ENCODE data around the gene CYTH4. TPM values are rescaled to one million over a fixed set of nuclear protein-coding genes. Genes with fewer than 3 reads are reported as not detected.
"Not testable (repeated sequence)": the region's sequence is repeated elsewhere in the genome, so short reads cannot be mapped to it uniquely, and the experiment has no call there.

The CYTH4 gene
- total RNA-seq, 1 experiment from 2014 or later: 0.15 TPM

DNA sequence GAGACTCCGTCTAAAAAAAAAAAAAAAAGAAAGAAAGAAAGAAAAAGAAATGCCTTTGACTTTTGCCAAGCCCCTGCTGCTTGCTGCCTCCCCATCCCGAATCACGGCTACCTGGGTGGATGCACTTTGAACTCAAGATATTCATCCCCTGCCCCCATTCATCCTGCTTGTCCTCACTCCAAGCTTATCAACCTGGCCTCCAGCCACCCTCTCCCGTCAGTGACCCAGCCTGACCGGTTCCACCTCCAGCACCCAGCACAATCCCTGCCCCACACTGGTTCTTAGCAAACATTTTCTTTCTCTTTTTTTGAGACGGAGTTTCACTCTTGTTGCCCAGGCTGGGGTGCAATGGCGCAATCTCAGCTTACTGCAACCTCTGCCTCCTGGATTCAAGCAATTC lies 44.4 kb downstream of the CYTH4 start (continued):
- TF ChIP-seq, protein P1, sequence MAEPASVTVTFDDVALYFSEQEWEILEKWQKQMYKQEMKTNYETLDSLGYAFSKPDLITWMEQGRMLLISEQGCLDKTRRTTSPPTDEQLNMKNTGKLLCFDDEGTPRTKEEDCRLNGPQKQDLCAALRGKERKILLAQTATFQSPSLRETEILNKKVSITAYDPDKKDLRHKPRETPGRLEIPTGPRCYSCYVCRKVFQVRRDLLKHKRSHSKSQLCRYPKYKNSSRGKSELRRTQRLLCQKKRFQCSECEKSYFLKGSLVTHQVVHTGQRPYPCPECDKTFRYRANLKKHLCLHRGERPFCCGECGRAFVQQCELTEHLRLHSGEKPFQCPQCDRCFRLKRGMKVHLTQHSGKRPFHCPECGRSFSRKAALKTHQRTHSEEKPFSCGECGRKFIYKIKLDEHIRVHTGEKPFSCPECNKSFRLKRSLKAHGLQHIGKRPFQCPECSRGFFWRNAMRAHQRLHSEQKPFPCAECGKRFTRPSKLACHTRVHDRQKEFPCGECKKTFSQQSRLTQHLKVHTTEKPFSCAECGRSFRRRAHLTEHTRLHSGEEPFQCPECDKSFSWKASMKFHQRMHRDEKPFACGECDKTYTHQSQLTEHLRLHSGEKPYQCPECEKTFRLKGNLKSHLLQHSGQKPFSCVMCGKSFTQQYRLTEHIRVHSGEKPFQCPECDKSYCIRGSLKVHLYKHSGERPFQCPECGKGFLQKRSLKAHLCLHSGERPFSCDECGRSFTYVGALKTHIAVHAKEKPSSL (CRISPR knock-in tag; conservative IDR thresholded peaks at IDR 0.05): no peak
- TF ChIP-seq ZNF671 (CRISPR knock-in tag; IDR thresholded peaks at IDR 0.05): no peak
- TF ChIP-seq, protein P2, sequence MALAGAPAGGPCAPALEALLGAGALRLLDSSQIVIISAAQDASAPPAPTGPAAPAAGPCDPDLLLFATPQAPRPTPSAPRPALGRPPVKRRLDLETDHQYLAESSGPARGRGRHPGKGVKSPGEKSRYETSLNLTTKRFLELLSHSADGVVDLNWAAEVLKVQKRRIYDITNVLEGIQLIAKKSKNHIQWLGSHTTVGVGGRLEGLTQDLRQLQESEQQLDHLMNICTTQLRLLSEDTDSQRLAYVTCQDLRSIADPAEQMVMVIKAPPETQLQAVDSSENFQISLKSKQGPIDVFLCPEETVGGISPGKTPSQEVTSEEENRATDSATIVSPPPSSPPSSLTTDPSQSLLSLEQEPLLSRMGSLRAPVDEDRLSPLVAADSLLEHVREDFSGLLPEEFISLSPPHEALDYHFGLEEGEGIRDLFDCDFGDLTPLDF (CRISPR knock-in tag; IDR thresholded peaks at IDR 0.05): no peak
- TF ChIP-seq FOXP1 (CRISPR knock-in tag; IDR thresholded peaks at IDR 0.05; ENCODE audit: borderline replicate concordance): no peak
- TF ChIP-seq SMAD3 (CRISPR knock-in tag; IDR thresholded peaks at IDR 0.05; ENCODE audit: borderline replicate concordance): no peak
- TF ChIP-seq, protein P3, sequence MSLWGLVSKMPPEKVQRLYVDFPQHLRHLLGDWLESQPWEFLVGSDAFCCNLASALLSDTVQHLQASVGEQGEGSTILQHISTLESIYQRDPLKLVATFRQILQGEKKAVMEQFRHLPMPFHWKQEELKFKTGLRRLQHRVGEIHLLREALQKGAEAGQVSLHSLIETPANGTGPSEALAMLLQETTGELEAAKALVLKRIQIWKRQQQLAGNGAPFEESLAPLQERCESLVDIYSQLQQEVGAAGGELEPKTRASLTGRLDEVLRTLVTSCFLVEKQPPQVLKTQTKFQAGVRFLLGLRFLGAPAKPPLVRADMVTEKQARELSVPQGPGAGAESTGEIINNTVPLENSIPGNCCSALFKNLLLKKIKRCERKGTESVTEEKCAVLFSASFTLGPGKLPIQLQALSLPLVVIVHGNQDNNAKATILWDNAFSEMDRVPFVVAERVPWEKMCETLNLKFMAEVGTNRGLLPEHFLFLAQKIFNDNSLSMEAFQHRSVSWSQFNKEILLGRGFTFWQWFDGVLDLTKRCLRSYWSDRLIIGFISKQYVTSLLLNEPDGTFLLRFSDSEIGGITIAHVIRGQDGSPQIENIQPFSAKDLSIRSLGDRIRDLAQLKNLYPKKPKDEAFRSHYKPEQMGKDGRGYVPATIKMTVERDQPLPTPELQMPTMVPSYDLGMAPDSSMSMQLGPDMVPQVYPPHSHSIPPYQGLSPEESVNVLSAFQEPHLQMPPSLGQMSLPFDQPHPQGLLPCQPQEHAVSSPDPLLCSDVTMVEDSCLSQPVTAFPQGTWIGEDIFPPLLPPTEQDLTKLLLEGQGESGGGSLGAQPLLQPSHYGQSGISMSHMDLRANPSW (CRISPR knock-in tag; conservative IDR thresholded peaks at IDR 0.05; ENCODE audit: low read depth): no peak

DNA sequence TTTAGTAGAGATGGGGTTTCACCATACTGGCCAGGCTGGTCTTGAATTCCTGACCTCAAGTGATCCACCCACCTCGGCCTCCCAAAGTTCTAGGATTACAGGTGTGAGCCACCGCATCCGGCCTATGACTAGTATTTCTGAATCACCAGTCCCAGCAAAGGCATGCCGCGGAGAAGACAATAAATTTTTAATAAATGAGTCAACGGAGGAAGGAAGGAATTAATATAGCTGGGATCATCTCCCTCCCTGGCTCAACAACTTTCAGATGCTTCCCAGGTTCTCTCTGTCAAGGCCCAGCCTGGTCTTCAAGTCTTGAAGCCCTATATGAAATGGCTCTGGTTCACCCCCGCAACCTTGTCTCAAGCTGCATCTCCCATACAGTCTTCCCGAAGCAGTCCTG lies 45.7 kb downstream of the CYTH4 start:
- no peak for DNase-seq (ENCODE audit: low spot score)
- ChIA-PET CTCF (interaction anchor here (0.7 to 1.2 kb wide), 5 partner anchors 10 to 158 kb away, joined by 3 to 4 read pairs (median 3); no protein-coding TSS in a partner anchor), POLR2A (no interaction called here)
- ATAC-seq: no peak
- Mint-ChIP-seq H3K4me3 (no peak overlapping the region), H3K4me1 (peaks cover 32% of the 10 kb centered on the region), H3K27me3 (ENCODE audit: low read depth) (peaks cover 51% of the 10 kb centered on the region), H3K36me3 (no peaks in the 10 kb centered on the region), H3K27ac (no peak overlapping the region), H3K9me3 (no peaks in the 10 kb centered on the region)
- TF ChIP-seq, protein P4, sequence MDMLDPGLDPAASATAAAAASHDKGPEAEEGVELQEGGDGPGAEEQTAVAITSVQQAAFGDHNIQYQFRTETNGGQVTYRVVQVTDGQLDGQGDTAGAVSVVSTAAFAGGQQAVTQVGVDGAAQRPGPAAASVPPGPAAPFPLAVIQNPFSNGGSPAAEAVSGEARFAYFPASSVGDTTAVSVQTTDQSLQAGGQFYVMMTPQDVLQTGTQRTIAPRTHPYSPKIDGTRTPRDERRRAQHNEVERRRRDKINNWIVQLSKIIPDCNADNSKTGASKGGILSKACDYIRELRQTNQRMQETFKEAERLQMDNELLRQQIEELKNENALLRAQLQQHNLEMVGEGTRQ (CRISPR knock-in tag; IDR thresholded peaks at IDR 0.05): no peak
- TF ChIP-seq, protein P5, sequence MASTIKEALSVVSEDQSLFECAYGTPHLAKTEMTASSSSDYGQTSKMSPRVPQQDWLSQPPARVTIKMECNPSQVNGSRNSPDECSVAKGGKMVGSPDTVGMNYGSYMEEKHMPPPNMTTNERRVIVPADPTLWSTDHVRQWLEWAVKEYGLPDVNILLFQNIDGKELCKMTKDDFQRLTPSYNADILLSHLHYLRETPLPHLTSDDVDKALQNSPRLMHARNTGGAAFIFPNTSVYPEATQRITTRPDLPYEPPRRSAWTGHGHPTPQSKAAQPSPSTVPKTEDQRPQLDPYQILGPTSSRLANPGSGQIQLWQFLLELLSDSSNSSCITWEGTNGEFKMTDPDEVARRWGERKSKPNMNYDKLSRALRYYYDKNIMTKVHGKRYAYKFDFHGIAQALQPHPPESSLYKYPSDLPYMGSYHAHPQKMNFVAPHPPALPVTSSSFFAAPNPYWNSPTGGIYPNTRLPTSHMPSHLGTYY (CRISPR knock-in tag; IDR thresholded peaks at IDR 0.05): no peak
- TF ChIP-seq, protein P6, sequence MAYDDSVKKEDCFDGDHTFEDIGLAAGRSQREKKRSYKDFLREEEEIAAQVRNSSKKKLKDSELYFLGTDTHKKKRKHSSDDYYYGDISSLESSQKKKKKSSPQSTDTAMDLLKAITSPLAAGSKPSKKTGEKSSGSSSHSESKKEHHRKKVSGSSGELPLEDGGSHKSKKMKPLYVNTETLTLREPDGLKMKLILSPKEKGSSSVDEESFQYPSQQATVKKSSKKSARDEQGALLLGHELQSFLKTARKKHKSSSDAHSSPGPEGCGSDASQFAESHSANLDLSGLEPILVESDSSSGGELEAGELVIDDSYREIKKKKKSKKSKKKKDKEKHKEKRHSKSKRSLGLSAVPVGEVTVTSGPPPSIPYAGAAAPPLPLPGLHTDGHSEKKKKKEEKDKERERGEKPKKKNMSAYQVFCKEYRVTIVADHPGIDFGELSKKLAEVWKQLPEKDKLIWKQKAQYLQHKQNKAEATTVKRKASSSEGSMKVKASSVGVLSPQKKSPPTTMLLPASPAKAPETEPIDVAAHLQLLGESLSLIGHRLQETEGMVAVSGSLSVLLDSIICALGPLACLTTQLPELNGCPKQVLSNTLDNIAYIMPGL (CRISPR knock-in tag; IDR thresholded peaks at IDR 0.05): no peak
- no peak for TF ChIP-seq NR3C1 (CRISPR knock-in tag; conservative IDR thresholded peaks at IDR 0.05; ENCODE audit: low read depth)
- TF ChIP-seq TEAD4 (CRISPR knock-in tag; IDR thresholded peaks at IDR 0.05): no peak
- no peak for TF ChIP-seq ZNF263 (CRISPR knock-in tag; IDR thresholded peaks at IDR 0.05; ENCODE audit: low read depth)
- no peak for TF ChIP-seq ESRRA (CRISPR knock-in tag; IDR thresholded peaks at IDR 0.05; ENCODE audit: borderline replicate concordance)
- TF ChIP-seq HMGA2 (CRISPR knock-in tag; IDR thresholded peaks at IDR 0.05): no peak

DNA sequence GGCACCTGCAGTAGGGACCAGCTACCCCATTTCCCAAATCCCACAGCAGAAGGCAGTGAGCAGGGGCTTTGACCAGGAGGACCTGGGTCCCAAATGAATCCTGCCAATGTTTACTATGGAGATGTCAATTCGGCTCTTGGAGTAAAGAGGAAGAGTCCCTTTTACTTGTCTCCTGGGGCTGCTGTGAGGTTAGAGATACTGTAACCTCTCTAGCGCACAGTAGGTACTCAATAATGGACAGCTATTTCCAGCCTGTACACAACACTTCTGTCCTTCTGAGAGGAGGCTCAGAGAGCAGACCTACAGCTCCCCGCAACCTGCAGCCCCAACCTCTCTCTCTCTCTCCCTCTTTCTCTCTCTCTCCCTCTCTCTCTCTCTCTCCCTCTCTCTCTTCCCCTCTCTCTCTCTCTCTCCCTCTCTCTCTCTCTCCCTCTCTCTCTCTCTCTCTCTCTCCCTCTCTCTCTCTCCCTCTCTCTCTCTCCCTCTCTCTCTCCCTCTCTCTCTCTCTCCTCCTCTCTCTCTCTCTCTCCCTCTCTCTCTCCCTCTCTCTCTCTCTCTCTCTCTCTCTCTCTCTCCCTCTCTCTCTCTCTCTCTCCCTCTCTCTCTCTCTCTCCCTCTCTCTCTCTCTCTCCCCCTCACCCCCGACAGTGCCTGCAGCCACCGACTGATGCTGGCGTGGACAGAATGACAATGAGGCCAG lies 46.4 kb downstream of the CYTH4 start:
- ATAC-seq; DNase-seq (ENCODE audit: low spot score); H3K27ac Mint-ChIP-seq; POLR2A ChIA-PET; H3K9me3 Mint-ChIP-seq; H3K36me3 Mint-ChIP-seq; H3K4me3 Mint-ChIP-seq: not testable (repeated sequence)
- Mint-ChIP-seq H3K4me1 (peaks cover 30% of the 10 kb centered on the region), H3K27me3 (ENCODE audit: low read depth) (peaks cover 45% of the 10 kb centered on the region)
- CTCF ChIA-PET: interaction anchor here (0.7 to 1.2 kb wide), 5 partner anchors 11 to 157 kb away, joined by 3 to 4 read pairs (median 3); no protein-coding TSS in a partner anchor
